K562 (cell line): ENCODE results near the gene MPIG6B. TPM values are rescaled to one million over a fixed set of nuclear protein-coding genes. Genes with fewer than 3 reads are reported as not detected.
A peak's percentile ranks its signal among the peaks of the same experiment; 100 is the strongest.

Experiments
- ATAC-seq: fragments of 200-7000 bp; cut with Tn5 transposase; 3 replicates; pipeline ENCODE4 v1.9.1; 2020; ENCODE audit warnings: moderate library complexity
- BruUV-seq: library from RNA; stranded (reverse); fragments of 400-500 nt; replicated peaks from 2 replicates; lab custom pipeline; 2021; lab: Mats Ljungman, UMichigan
- CTCF ChIA-PET: fragments of 300-600 bp; formaldehyde crosslinking; extraction: SDS; loops from one replicate; lab custom pipeline; 2021; ENCODE audit warnings: low intra/inter-chr PET ratio; lab: Yijun Ruan, JAX
- POLR2A ChIA-PET: fragments of 300-600, 350-650 bp; sonication (Branson Sonifier 250); formaldehyde crosslinking; extraction: SDS; loops from one replicate; lab custom pipeline; 2021; ENCODE audit warnings: antibody characterized with exemption, inconsistent platforms; lab: Yijun Ruan, JAX
- DNase-seq, 4 experiments: peaks; one replicate each; pipeline versions ENCODE4 v3.0.0 to v3.0.0-alpha.2; 2011 to 2018; ENCODE audit warnings: low spot score in 3 of 4, mixed read lengths in 3 of 4; ENCODE audit errors: extremely low read depth in 1 of 4
- FAIRE-seq: peaks from 2 replicates; lab custom pipeline; 2011; peaks lifted over from hg19 to GRCh38; lab: Jason Lieb, UNC
- H2AFZ ChIP-seq: 2 replicates; pipeline ENCODE4 v1.6.0; 2011; ENCODE audit warnings: low read depth, low read length, control low read depth, inconsistent platforms
- H3K27ac ChIP-seq: fragments of 200-600 bp; 3 replicates; pipeline ENCODE4 v1.8.0; 2011; ENCODE audit warnings: low read depth, mild to moderate bottlenecking, control low read depth, inconsistent platforms, low read length, moderate library complexity, mixed read lengths; ENCODE audit errors: extremely low read depth
- H3K27me3 ChIP-seq, 2 experiments: fragments of 300-600 bp in 1 of 2; 2 replicates in 1 of 2; 3 replicates in 1 of 2; pipeline versions ENCODE4 v1.6.0 to v1.8.0; 2011; ENCODE audit warnings: inconsistent platforms in 2 of 2, low read length in 2 of 2, mild to moderate bottlenecking in 1 of 2, mixed read lengths in 1 of 2, moderate library complexity in 1 of 2; ENCODE audit not compliant: control insufficient read depth in 2 of 2, insufficient read depth in 2 of 2
- H3K36me3 ChIP-seq: fragments of 300-600 bp; 3 replicates; pipeline ENCODE4 v1.8.0; 2011; ENCODE audit warnings: mild to moderate bottlenecking, low read length, inconsistent platforms; ENCODE audit not compliant: control insufficient read depth, insufficient read depth
- H3K4me1 ChIP-seq, 2 experiments: fragments of 200-600 bp in 1 of 2; replicated peaks in 1 of 2; 2 replicates in 1 of 2; 3 replicates in 1 of 2; pipeline versions ENCODE4 v1.5.1 to v1.8.0; 2011; ENCODE audit warnings: inconsistent platforms in 2 of 2, low read length in 2 of 2, mild to moderate bottlenecking in 1 of 2, mixed read lengths in 1 of 2, moderate library complexity in 1 of 2; ENCODE audit not compliant: control insufficient read depth in 2 of 2, insufficient read depth in 2 of 2
- H3K4me2 ChIP-seq: 2 replicates; pipeline ENCODE4 v1.6.1; 2011; ENCODE audit warnings: low read length, control low read depth, inconsistent platforms, mixed read lengths; ENCODE audit not compliant: insufficient read depth
- H3K4me3 ChIP-seq: fragments of 200-600 bp; sonication (generic), shearing (Covaris generic); 2 replicates; pipeline ENCODE4 v1.5.1; 2016; ENCODE audit warnings: control low read depth, inconsistent platforms
- H3K79me2 ChIP-seq: fragments of 200-600 bp; 3 replicates; pipeline ENCODE4 v1.8.0; 2011; ENCODE audit warnings: low read length, inconsistent platforms; ENCODE audit not compliant: control insufficient read depth, insufficient read depth
- H3K9ac ChIP-seq, 2 experiments: 2 replicates each; pipeline versions ENCODE4 v1.6.0 to v1.6.1; 2011; ENCODE audit warnings: low read depth in 2 of 2, low read length in 2 of 2, control low read depth in 1 of 2, inconsistent platforms in 1 of 2, mild to moderate bottlenecking in 1 of 2, mixed read lengths in 1 of 2; ENCODE audit not compliant: insufficient read depth in 1 of 2
- H3K9me1 ChIP-seq: one replicate; pipeline ENCODE4 v1.6.0; 2011; ENCODE audit warnings: inconsistent platforms, mild to moderate bottlenecking, low read length, moderate library complexity; ENCODE audit not compliant: control insufficient read depth, insufficient read depth
- H3K9me3 ChIP-seq: replicated peaks from 2 replicates; pipeline ENCODE4 v1.5.1; 2011; ENCODE audit warnings: low read depth, low read length, inconsistent platforms; ENCODE audit not compliant: control insufficient read depth, insufficient read depth
- H4K20me1 ChIP-seq: replicated peaks from 2 replicates; pipeline ENCODE4 v1.6.1; 2011; ENCODE audit warnings: low read length, inconsistent platforms, mixed read lengths; ENCODE audit not compliant: control insufficient read depth, insufficient read depth
- CREB1 ChIP-seq, 2 experiments: sonication (generic) in 1 of 2; formaldehyde crosslinking in 1 of 2; IDR thresholded peaks; 2 replicates each; pipeline versions ENCODE4 v1.6.1 to v1.8.0; 2012 to 2022; ENCODE audit warnings: inconsistent platforms in 1 of 2, mild to moderate bottlenecking in 1 of 2, missing genetic modification reagents in 1 of 2, moderate library complexity in 1 of 2
- GTF2A2 ChIP-seq: IDR thresholded peaks from 2 replicates; pipeline ENCODE4 v1.6.1; 2016; ENCODE audit warnings: mild to moderate bottlenecking, missing genetic modification characterization, missing compliant biosample characterization
- PHF20 ChIP-seq: fragments of 450-650 bp; IDR thresholded peaks from 2 replicates; pipeline ENCODE4 v1.6.1; 2018; ENCODE audit not compliant: partially characterized antibody
- RB1 ChIP-seq: fragments of 450-650 bp; IDR thresholded peaks from 2 replicates; pipeline ENCODE4 v1.6.1; 2017; ENCODE audit warnings: low read depth, mild to moderate bottlenecking
- RBM17 ChIP-seq: fragments of 200-400 bp; formaldehyde crosslinking; IDR thresholded peaks from 2 replicates; pipeline ENCODE4 v1.6.1; 2017; ENCODE audit warnings: low read depth, mild to moderate bottlenecking, low read length, borderline replicate concordance
- THAP12 ChIP-seq: fragments of 250-450 bp; sonication (Bioruptor Pico); IDR thresholded peaks from 2 replicates; pipeline ENCODE4 v1.9.0; 2021; ENCODE audit warnings: mild to moderate bottlenecking, inconsistent platforms
- WHSC1 ChIP-seq: IDR thresholded peaks from one replicate; pipeline ENCODE4 v1.6.1; 2012; ENCODE audit warnings: low read length, control low read depth, inconsistent platforms
- ZNF444 ChIP-seq: fragments of 250-450 bp; sonication (Bioruptor Pico); IDR thresholded peaks from 2 replicates; pipeline ENCODE4 v1.4.0; 2020; ENCODE audit warnings: mild to moderate bottlenecking, moderate library complexity
- ZNF717 ChIP-seq: fragments of 250-450 bp; sonication (Bioruptor Pico); IDR thresholded peaks from 2 replicates; pipeline ENCODE4 v1.5.0; 2021
- ZNF740 ChIP-seq, 3 experiments: fragments of 200-800 bp in 1 of 3; sonication (Bioruptor generic) in 1 of 3; sonication (generic) in 1 of 3; formaldehyde crosslinking in 1 of 3; IDR thresholded peaks; 2 replicates each; pipeline versions ENCODE4 v1.6.1 to v1.8.0; 2016 to 2022; ENCODE audit warnings: mild to moderate bottlenecking in 2 of 3, missing compliant biosample characterization in 2 of 3, missing genetic modification characterization in 2 of 3, missing genetic modification reagents in 1 of 3
- ZNF79 ChIP-seq: fragments of 250-450 bp; sonication (Bioruptor Pico); IDR thresholded peaks from 2 replicates; pipeline ENCODE4 v1.4.0; 2020; ENCODE audit warnings: low read depth, mild to moderate bottlenecking, moderate library complexity
- WGBS: fragments of 100-300 bp; shearing (Covaris generic); methylation state at CpG from one replicate; pipeline ENCODE4 v1.1.6; 2016; ENCODE audit warnings: low coverage, mixed read lengths; ENCODE audit not compliant: insufficient coverage; ENCODE audit errors: missing lambda C conversion rate; 5-methylcytosine and 5-hydroxymethylcytosine counted together
- in situ Hi-C: fragments of 300-500 bp; cut with MboI; formaldehyde crosslinking; loops from 4 replicates; pipeline ENCODE4 v1.15.0; 2018; ENCODE audit warnings: inconsistent platforms, mixed read lengths
- intact Hi-C: fragments of 100-400 bp; cut with micrococcal nuclease; formaldehyde crosslinking; loops from 2 replicates; pipeline ENCODE4 v1.14.2; 2022
- polyA plus RNA-seq, 8 experiments: library from polyadenylated mRNA; depleted of rRNA in 4 of 8; stranded (reverse) in 5 of 8; unstranded in 3 of 8; fragments of >200 nt; fragmentation: Nextera tagmentation in 2 of 8; fragmentation: Illumina TruSeq in 1 of 8; extraction: Ambion mirVana in 2 of 8; extraction: Trizol in 1 of 8; gene quantifications; 2 replicates each; pipeline versions ENCODE4 v1.2.1 to v1.2.3, GENCODE V29; 2011 to 2014; ENCODE audit warnings: inconsistent platforms in 1 of 8, missing spikeins in 1 of 8
- total RNA-seq, 7 experiments: library from RNA; depleted of rRNA in 6 of 7; stranded (reverse); fragments of >200 nt in 6 of 7; fragmentation: Illumina TruSeq in 2 of 7; extraction: Trizol in 2 of 7; gene quantifications; 2 replicates each; pipeline versions ENCODE4 v1.2.1 to v1.2.3, GENCODE V29; 2011 to 2021; ENCODE audit warnings: low replicate concordance in 1 of 7
- TF ChIP-seq, protein P1 (sequence below): sonication (generic); formaldehyde crosslinking; IDR thresholded peaks from 2 replicates; pipeline ENCODE4 v1.8.0; 2022; ENCODE audit warnings: missing genetic modification reagents, mild to moderate bottlenecking, borderline replicate concordance

Gene MPIG6B
- total and polyA plus RNA-seq, 9 of the 15 experiments (the other 6 are each of a cell fraction or from before 2014, with no cell fraction given): 0.11 to 1.2 (median 0.28) TPM; not detected in 1

- CTCF ChIA-PET: no interaction called here
- intact Hi-C loops: loop anchor here (2.0 kb wide), 2 partner anchors 43 to 139 kb away; no protein-coding TSS in a partner anchor
- FAIRE-seq (no peak), DNase-seq (peak in 3 of 4 experiments; percentile 56 to 83 (median 76)), ATAC-seq (peak; percentile 13)
- H3K4me3 ChIP-seq: no peak overlapping the region
- peaks cover 90% of the 10 kb centered on the region for H3K36me3 ChIP-seq
- H3K27ac ChIP-seq: peak overlapping the region; percentile 88; the same call in 2 of the 3 replicates
- 74% methylated on average over 11 of the region's 12 CpGs for WGBS
- H3K79me2 ChIP-seq: no peaks in the 10 kb centered on the region
- H3K9me1 ChIP-seq: no peaks in the 10 kb centered on the region
- BruUV-seq: no TSS peak
- H4K20me1 ChIP-seq: no peaks in the 10 kb centered on the region
- H3K4me2 ChIP-seq: peak overlapping the region; percentile 82
- H3K27me3 ChIP-seq: no peaks in the 10 kb centered on the region
- POLR2A ChIA-PET: interaction anchor here (0.8 to 7.1 kb wide), 26 partner anchors 7 to 144 kb away, joined by 3 to 158 read pairs (median 9); partner anchors contain the start of genes ABHD16A, APOM, CLIC1 and GPANK1
- no peak overlapping the region for H2AFZ ChIP-seq
- H3K9ac ChIP-seq: peak overlapping the region; percentile 68 to 75; a peak in 3 of 4 replicates
- in situ Hi-C loops: no loop called here
- H3K4me1 ChIP-seq: peaks cover 57 to 59% of the 10 kb centered on the region in 2 experiments
- H3K9me3 ChIP-seq: no peaks in the 10 kb centered on the region
- TF ChIP-seq, protein P1, sequence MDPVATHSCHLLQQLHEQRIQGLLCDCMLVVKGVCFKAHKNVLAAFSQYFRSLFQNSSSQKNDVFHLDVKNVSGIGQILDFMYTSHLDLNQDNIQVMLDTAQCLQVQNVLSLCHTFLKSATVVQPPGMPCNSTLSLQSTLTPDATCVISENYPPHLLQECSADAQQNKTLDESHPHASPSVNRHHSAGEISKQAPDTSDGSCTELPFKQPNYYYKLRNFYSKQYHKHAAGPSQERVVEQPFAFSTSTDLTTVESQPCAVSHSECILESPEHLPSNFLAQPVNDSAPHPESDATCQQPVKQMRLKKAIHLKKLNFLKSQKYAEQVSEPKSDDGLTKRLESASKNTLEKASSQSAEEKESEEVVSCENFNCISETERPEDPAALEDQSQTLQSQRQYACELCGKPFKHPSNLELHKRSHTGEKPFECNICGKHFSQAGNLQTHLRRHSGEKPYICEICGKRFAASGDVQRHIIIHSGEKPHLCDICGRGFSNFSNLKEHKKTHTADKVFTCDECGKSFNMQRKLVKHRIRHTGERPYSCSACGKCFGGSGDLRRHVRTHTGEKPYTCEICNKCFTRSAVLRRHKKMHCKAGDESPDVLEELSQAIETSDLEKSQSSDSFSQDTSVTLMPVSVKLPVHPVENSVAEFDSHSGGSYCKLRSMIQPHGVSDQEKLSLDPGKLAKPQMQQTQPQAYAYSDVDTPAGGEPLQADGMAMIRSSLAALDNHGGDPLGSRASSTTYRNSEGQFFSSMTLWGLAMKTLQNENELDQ (CRISPR knock-in tag): no peak
- TF ChIP-seq ZNF717 (CRISPR knock-in tag): no peak
- no peak for TF ChIP-seq PHF20
- no peak for TF ChIP-seq RBM17
- peak; percentile 74 for TF ChIP-seq WHSC1
- no peak for TF ChIP-seq ZNF444 (CRISPR knock-in tag)
- TF ChIP-seq ZNF740 (CRISPR knock-in tag; IDR thresholded peaks at IDR 0.05): no peak
- 0 out of 4 replicates have a peak, but pooled peaks of 1 of the 2 experiments have one; percentile 9 for TF ChIP-seq ZNF740 (tag; IDR thresholded peaks at IDR 0.05)
- no peak for TF ChIP-seq CREB1 (IDR thresholded peaks at IDR 0.05)
- TF ChIP-seq CREB1 (CRISPR knock-in tag; IDR thresholded peaks at IDR 0.05): no peak
- TF ChIP-seq RB1: 0 out of 2 replicates have a peak, but pooled peaks have one; percentile 30
- no peak for TF ChIP-seq ZNF79 (CRISPR knock-in tag)
- TF ChIP-seq THAP12: peak; percentile 69; the same call in 1 of the 2 replicates
- 0 out of 2 replicates have a peak, but pooled peaks have one; percentile 27 for TF ChIP-seq GTF2A2 (tag)
These were observed 31.5 kb upstream of the MPIG6B start for GRCh38 chr6:31691564-31692108.
